Body of pancreas (tissue), 4 donors: Measurements from ENCODE around the gene SLC5A8.

Experiments used
- CTCF ChIP-seq, 7 experiments: fragments of 450-650 bp in 4 of 7; fragments of 200-600 bp in 3 of 7; sonication (generic) in 3 of 7; IDR thresholded peaks; one replicate each; pipeline ENCODE4 v1.5.1; 2016 to 2019; ENCODE audit warnings: antibody characterized with exemption in 7 of 7
- POLR2A ChIP-seq, 3 donors: fragments of 450-650 bp; IDR thresholded peaks; one replicate each; pipeline ENCODE4 v1.6.1; 2016; ENCODE audit warnings: antibody characterized with exemption in 3 of 3, mild to moderate bottlenecking in 2 of 3

GRCh38 chr12:101116911-101117310 lies 93.1 kb downstream of the SLC5A8 start:
- TF ChIP-seq CTCF (IDR thresholded peaks at IDR 0.05): no peak
- no peak for TF ChIP-seq POLR2A (IDR thresholded peaks at IDR 0.05)
